ENCODE measurements around the gene OR6A2. TPM values are rescaled to one million over a fixed set of nuclear protein-coding genes. Genes with fewer than 3 reads are reported as not detected.

The OR6A2 gene
- total RNA-seq, 1 experiment from 2014 or later: not detected

DNA sequence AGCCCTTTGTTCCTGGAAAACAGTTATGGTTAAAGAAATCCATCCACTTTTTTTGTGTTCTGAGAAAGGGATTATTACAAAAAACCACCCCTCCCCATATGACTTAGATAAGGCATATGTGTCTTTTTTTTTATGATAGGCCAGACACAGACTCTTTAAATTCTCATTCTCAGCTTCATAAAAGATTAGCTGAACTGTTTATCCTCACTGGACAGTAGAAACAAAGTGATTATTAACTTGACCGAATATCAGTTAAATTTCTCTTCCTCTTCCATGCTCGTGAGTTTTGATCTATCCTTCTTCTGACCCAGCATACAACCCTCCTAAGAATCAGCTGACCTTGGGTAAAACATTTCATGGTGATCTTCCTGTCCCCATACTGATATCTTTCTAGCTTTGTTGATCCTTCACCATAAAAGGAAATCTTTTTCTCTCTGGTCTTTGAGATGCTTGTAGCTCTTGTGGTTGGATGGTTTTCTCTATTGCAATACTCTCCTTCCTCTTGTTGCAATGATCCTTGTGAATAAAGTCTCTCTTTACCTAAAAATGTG lies 53.9 kb downstream of the OR6A2 start:
- no peaks in the 10 kb centered on the region for H3K9me3 Mint-ChIP-seq (ENCODE audit: unreplicated experiment)
- intact Hi-C loops (cut with micrococcal nuclease; ENCODE audit: unreplicated experiment): no loop called here
- H3K36me3 ChIP-seq (ENCODE audit: control insufficient read depth, insufficient read depth, low read length): no peaks in the 10 kb centered on the region
- H3K9me3 ChIP-seq: no peaks in the 10 kb centered on the region
- no peak overlapping the region for H3K4me3 ChIP-seq (ENCODE audit: low read depth, low read length)
- ChIA-PET POLR2A (no interaction called here), CTCF (no interaction called here)
- H3K27me3 Mint-ChIP-seq (ENCODE audit: insufficient read depth, unreplicated experiment): peaks cover 13% of the 10 kb centered on the region
- H3K36me3 Mint-ChIP-seq (ENCODE audit: insufficient read depth, unreplicated experiment): no peaks in the 10 kb centered on the region
- BruUV-seq (replicated peaks): no TSS peak
- no peak for DNase-seq
- H3K27ac Mint-ChIP-seq (ENCODE audit: unreplicated experiment): no peak overlapping the region
- H3K4me3 Mint-ChIP-seq (ENCODE audit: unreplicated experiment): no peak overlapping the region
- H3K4me1 ChIP-seq: no peaks in the 10 kb centered on the region
- TF ChIP-seq, protein P1, sequence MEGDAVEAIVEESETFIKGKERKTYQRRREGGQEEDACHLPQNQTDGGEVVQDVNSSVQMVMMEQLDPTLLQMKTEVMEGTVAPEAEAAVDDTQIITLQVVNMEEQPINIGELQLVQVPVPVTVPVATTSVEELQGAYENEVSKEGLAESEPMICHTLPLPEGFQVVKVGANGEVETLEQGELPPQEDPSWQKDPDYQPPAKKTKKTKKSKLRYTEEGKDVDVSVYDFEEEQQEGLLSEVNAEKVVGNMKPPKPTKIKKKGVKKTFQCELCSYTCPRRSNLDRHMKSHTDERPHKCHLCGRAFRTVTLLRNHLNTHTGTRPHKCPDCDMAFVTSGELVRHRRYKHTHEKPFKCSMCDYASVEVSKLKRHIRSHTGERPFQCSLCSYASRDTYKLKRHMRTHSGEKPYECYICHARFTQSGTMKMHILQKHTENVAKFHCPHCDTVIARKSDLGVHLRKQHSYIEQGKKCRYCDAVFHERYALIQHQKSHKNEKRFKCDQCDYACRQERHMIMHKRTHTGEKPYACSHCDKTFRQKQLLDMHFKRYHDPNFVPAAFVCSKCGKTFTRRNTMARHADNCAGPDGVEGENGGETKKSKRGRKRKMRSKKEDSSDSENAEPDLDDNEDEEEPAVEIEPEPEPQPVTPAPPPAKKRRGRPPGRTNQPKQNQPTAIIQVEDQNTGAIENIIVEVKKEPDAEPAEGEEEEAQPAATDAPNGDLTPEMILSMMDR (IDR thresholded peaks at IDR 0.05; ENCODE audit: insufficient read depth in 1 of 2, low read depth in 1 of 2, low read length in 1 of 2, severe bottlenecking in 1 of 2, unreplicated experiment in 1 of 2): no peak
- H3K27me3 ChIP-seq (replicated peaks; ENCODE audit: control insufficient read depth, insufficient read depth, low read length): no peaks in the 10 kb centered on the region; the same call in 1 of the 2 replicates
- H3K4me1 Mint-ChIP-seq (ENCODE audit: low read depth, unreplicated experiment): no peaks in the 10 kb centered on the region

- no peak for DNase-seq
- H3K4me1 ChIP-seq: no peaks in the 10 kb centered on the region
- no peak overlapping the region for H3K4me3 Mint-ChIP-seq (ENCODE audit: unreplicated experiment)
- no peaks in the 10 kb centered on the region; the same call in 1 of the 2 replicates for H3K27me3 ChIP-seq (replicated peaks; ENCODE audit: control insufficient read depth, insufficient read depth, low read length)
- BruUV-seq (replicated peaks): no TSS peak
- H3K27me3 Mint-ChIP-seq (ENCODE audit: insufficient read depth, unreplicated experiment): peaks cover 13% of the 10 kb centered on the region
- H3K27ac Mint-ChIP-seq (ENCODE audit: unreplicated experiment): no peak overlapping the region
- no peaks in the 10 kb centered on the region for H3K36me3 ChIP-seq (ENCODE audit: control insufficient read depth, insufficient read depth, low read length)
- intact Hi-C loops (cut with micrococcal nuclease; ENCODE audit: unreplicated experiment): no loop called here
- H3K4me3 ChIP-seq (ENCODE audit: low read depth, low read length): no peak overlapping the region
- TF ChIP-seq, protein P1 (IDR thresholded peaks at IDR 0.05; ENCODE audit: insufficient read depth in 1 of 2, low read depth in 1 of 2, low read length in 1 of 2, severe bottlenecking in 1 of 2, unreplicated experiment in 1 of 2): no peak
- H3K4me1 Mint-ChIP-seq (ENCODE audit: low read depth, unreplicated experiment): no peaks in the 10 kb centered on the region
- H3K9me3 ChIP-seq: no peaks in the 10 kb centered on the region
- no peaks in the 10 kb centered on the region for H3K36me3 Mint-ChIP-seq (ENCODE audit: insufficient read depth, unreplicated experiment)
- no peaks in the 10 kb centered on the region for H3K9me3 Mint-ChIP-seq (ENCODE audit: unreplicated experiment)
- ChIA-PET CTCF (no interaction called here), POLR2A (no interaction called here)
Measured at GRCh38 chr11:6745018-6745417, 54.5 kb downstream of the OR6A2 start.

GRCh38 chr11:6742260-6742659 lies 57.2 kb downstream of the OR6A2 start:
- Histone ChIP-seq H3K27me3 (replicated peaks; ENCODE audit: control insufficient read depth, insufficient read depth, low read length) (no peaks in the 10 kb centered on the region), H3K4me1 (no peaks in the 10 kb centered on the region), H3K4me3 (ENCODE audit: low read depth, low read length) (no peak overlapping the region), H3K9me3 (no peaks in the 10 kb centered on the region), H3K36me3 (ENCODE audit: control insufficient read depth, insufficient read depth, low read length) (no peaks in the 10 kb centered on the region)
- TF ChIP-seq, protein P1 (IDR thresholded peaks at IDR 0.05; ENCODE audit: insufficient read depth in 1 of 2, low read depth in 1 of 2, low read length in 1 of 2, severe bottlenecking in 1 of 2, unreplicated experiment in 1 of 2): no peak
- Mint-ChIP-seq H3K4me3 (ENCODE audit: unreplicated experiment) (no peak overlapping the region), H3K27ac (ENCODE audit: unreplicated experiment) (no peak overlapping the region), H3K36me3 (ENCODE audit: insufficient read depth, unreplicated experiment) (no peaks in the 10 kb centered on the region), H3K4me1 (ENCODE audit: low read depth, unreplicated experiment) (no peaks in the 10 kb centered on the region), H3K27me3 (ENCODE audit: insufficient read depth, unreplicated experiment) (peaks cover 14% of the 10 kb centered on the region), H3K9me3 (ENCODE audit: unreplicated experiment) (no peaks in the 10 kb centered on the region)
- DNase-seq: no peak
- ChIA-PET POLR2A (no interaction called here), CTCF (no interaction called here)
- intact Hi-C loops (cut with micrococcal nuclease; ENCODE audit: unreplicated experiment): no loop called here
- no TSS peak for BruUV-seq (replicated peaks)

Other genes with a start within 250 kb of the OR6A2 start
- gene RRP8, start 196.1 kb downstream of the OR6A2 start, total RNA-seq (2022): 20.0 and 21.0 TPM in 2 replicates
- gene ILK, start 195.9 kb downstream of the OR6A2 start, total RNA-seq (2022): 117 and 119 TPM in 2 replicates
- 142 and 143 TPM in 2 replicates for gene TAF10, start 187.5 kb downstream of the OR6A2 start, total RNA-seq (2022)
- 61.7 TPM in 2 replicates for gene TPP1, start 180.3 kb downstream of the OR6A2 start, total RNA-seq (2022)
- 1.7 and 2.0 TPM in 2 replicates for gene DCHS1, start 143.9 kb downstream of the OR6A2 start, total RNA-seq (2022)
- gene MRPL17, start 116.3 kb downstream of the OR6A2 start, total RNA-seq (2022): 57.8 and 60.8 TPM in 2 replicates
- not detected in 2 replicates for gene OR2AG2, start 27.7 kb downstream of the OR6A2 start, total RNA-seq (2022)
- gene OR2AG1, start 16.7 kb downstream of the OR6A2 start, total RNA-seq (2022): not detected in 2 replicates
- gene OR10A5, start 46.0 kb upstream of the OR6A2 start, total RNA-seq (2022): not detected in 2 replicates
- not detected in 2 replicates for gene OR10A2, start 63.4 kb upstream of the OR6A2 start, total RNA-seq (2022)
- not detected in 2 replicates for gene OR10A4, start 76.9 kb upstream of the OR6A2 start, total RNA-seq (2022)
- not detected in 2 replicates for gene OR2D2, start 92.8 kb upstream of the OR6A2 start, total RNA-seq (2022)
- not detected in 2 replicates for gene OR2D3, start 121.3 kb upstream of the OR6A2 start, total RNA-seq (2022)
- gene ZNF215, start 126.7 kb upstream of the OR6A2 start, total RNA-seq (2022): not detected in 2 replicates
- 0.16 and 0.70 TPM in 2 replicates for gene ZNF214, start 220.7 kb upstream of the OR6A2 start, total RNA-seq (2022)
- gene NLRP14, start 220.8 kb upstream of the OR6A2 start, total RNA-seq (2022): not detected in 2 replicates

Measured in Caco-2 (cell line).